ENCODE data around the gene MTG2.

DNA sequence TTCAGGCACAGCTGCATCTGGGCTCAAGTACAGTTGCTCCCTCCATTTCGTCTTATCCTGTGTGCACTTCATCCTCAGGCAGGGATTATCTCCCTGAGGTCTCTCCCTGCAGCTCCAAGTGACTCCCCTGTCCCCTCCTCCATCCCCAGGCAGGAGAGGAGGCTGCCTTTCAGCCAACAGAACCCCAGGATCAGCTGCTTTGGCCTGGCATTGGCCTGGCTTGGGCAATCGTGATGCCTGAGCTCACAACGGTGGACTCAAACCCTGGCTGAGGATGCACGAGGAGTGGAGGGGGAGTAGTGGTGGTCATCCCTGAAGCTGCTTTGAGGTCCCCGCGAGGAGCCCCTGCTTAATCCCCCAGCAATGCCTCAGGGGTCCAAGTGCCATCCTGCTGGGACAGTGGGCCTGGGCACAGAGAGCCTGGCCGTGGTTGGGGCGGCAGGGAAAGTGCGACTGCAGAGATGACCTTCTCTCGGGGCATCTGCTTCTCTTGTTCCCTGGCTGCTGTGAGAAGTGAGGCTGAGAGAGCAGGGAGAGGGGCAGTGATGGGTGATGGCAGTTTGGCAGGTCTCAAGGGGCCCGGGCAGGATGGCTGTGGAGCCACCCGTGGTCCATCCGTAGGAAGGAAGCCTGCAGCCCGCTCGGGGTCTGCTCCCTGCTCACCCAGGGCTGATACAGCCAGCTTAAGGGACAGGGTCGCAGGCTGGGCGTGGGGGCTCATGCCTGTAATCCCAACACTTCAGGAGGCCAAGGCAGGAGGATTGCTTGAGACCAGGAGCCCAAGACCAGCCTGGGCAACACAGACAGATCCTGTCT, 43.2 kb downstream of the MTG2 start:
- TF ChIP-seq POLR2AphosphoS5 (IDR thresholded peaks at IDR 0.05) = no peak
- TF ChIP-seq, protein P1, sequence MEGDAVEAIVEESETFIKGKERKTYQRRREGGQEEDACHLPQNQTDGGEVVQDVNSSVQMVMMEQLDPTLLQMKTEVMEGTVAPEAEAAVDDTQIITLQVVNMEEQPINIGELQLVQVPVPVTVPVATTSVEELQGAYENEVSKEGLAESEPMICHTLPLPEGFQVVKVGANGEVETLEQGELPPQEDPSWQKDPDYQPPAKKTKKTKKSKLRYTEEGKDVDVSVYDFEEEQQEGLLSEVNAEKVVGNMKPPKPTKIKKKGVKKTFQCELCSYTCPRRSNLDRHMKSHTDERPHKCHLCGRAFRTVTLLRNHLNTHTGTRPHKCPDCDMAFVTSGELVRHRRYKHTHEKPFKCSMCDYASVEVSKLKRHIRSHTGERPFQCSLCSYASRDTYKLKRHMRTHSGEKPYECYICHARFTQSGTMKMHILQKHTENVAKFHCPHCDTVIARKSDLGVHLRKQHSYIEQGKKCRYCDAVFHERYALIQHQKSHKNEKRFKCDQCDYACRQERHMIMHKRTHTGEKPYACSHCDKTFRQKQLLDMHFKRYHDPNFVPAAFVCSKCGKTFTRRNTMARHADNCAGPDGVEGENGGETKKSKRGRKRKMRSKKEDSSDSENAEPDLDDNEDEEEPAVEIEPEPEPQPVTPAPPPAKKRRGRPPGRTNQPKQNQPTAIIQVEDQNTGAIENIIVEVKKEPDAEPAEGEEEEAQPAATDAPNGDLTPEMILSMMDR (IDR thresholded peaks at IDR 0.05) = no peak
- TF ChIP-seq POLR2A (IDR thresholded peaks at IDR 0.05) = no peak
